Osteoblast (primary cell): ENCODE data around the gene ATP6V1B1. TPM values are rescaled to one million over a fixed set of nuclear protein-coding genes. Genes with fewer than 3 reads are reported as not detected.

Experiments used
- DNase-seq: peaks from one replicate; pipeline ENCODE4 v3.0.0; 2011; ENCODE audit warnings: low spot score, mixed read lengths; ENCODE audit not compliant: insufficient read length; ENCODE audit errors: missing footprints
- H2AFZ ChIP-seq: 2 replicates; pipeline ENCODE4 v1.6.0; 2011; ENCODE audit warnings: mild to moderate bottlenecking, low read length
- H3K27ac ChIP-seq: 2 replicates; pipeline ENCODE4 v1.5.1; 2011; ENCODE audit warnings: mild to moderate bottlenecking, low read depth, low read length, moderate library complexity
- H3K27me3 ChIP-seq: 2 replicates; pipeline ENCODE4 v1.6.0; 2012; ENCODE audit warnings: mild to moderate bottlenecking, control low read depth, inconsistent platforms, low read length, moderate library complexity; ENCODE audit not compliant: insufficient read depth
- H3K36me3 ChIP-seq: 2 replicates; pipeline ENCODE4 v1.5.1; 2011; ENCODE audit warnings: mild to moderate bottlenecking, low read length, control low read depth, moderate library complexity; ENCODE audit not compliant: insufficient read depth
- H3K4me1 ChIP-seq: 2 replicates; pipeline ENCODE4 v1.5.1; 2011; ENCODE audit warnings: mild to moderate bottlenecking, low read length, control low read depth, moderate library complexity; ENCODE audit not compliant: insufficient read depth
- H3K4me2 ChIP-seq: 2 replicates; pipeline ENCODE4 v1.6.0; 2011; ENCODE audit warnings: mild to moderate bottlenecking, low read length; ENCODE audit not compliant: insufficient read depth
- H3K4me3 ChIP-seq: fragments of 200-600 bp; sonication (generic); 3 replicates; pipeline ENCODE4 v1.5.1; 2012; ENCODE audit warnings: mild to moderate bottlenecking, low read length, inconsistent platforms; ENCODE audit not compliant: insufficient read depth
- H3K79me2 ChIP-seq: 2 replicates; pipeline ENCODE4 v1.6.0; 2012; ENCODE audit warnings: mild to moderate bottlenecking, low read length, control low read depth, inconsistent platforms; ENCODE audit not compliant: insufficient read depth
- H3K9me3 ChIP-seq: 2 replicates; pipeline ENCODE4 v1.5.1; 2011; ENCODE audit warnings: low read depth, low read length, control low read depth
- H4K20me1 ChIP-seq: 2 replicates; pipeline ENCODE4 v1.6.0; 2012; ENCODE audit warnings: mild to moderate bottlenecking, low read length, control low read depth; ENCODE audit not compliant: insufficient read depth
- total RNA-seq: library from RNA; depleted of rRNA; stranded (reverse); fragments of >200 nt; gene quantifications from 2 replicates; pipeline ENCODE4 v1.2.3, GENCODE V29; 2012
- TF ChIP-seq, protein P1 (sequence below): IDR thresholded peaks from 2 replicates; pipeline ENCODE4 v1.5.1; 2011; ENCODE audit warnings: mild to moderate bottlenecking, low read depth, low read length, moderate library complexity; ENCODE audit errors: extremely low read depth

The ATP6V1B1 gene
- total RNA-seq, 1 donor, result 2.5 TPM

DNA sequence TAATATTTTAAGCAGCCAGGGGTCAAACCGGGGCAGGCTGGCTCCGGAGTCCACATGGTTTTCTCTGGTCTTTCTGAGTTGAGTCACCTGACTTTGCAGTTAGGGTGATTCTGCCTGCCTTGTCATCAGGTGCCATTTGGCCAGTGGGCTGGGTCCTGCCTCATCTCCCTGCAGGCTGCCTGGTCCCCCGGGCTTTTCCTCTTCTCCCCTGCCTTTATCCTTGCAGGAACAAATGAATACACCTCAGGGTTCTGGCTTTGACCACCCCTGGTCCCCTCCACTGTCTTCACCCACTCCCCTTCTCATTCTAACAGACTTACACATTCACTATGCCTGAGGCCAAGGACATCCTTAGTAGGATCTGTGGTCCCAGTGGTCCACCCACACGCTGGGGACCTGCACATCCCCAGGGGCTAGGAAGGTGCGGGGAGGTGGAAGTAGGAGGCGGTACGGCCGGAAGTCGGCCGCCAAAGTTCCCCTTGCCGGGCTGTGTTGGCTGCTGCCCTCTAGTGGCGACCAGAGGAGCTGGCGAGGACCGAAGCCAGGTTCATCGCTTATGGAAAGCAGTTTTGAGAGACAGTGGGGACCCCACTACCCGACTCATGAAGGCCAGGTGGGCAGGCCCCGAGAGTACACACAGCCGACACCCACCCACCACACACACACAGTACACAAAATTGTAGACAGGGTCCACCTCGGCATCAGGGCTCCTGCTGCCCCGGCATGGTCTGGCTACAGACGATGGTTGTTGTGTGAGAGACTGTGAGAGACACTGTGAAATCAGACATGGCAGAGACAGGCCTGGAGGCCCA lies 65.3 kb downstream of the ATP6V1B1 start:
- TF ChIP-seq, protein P1, sequence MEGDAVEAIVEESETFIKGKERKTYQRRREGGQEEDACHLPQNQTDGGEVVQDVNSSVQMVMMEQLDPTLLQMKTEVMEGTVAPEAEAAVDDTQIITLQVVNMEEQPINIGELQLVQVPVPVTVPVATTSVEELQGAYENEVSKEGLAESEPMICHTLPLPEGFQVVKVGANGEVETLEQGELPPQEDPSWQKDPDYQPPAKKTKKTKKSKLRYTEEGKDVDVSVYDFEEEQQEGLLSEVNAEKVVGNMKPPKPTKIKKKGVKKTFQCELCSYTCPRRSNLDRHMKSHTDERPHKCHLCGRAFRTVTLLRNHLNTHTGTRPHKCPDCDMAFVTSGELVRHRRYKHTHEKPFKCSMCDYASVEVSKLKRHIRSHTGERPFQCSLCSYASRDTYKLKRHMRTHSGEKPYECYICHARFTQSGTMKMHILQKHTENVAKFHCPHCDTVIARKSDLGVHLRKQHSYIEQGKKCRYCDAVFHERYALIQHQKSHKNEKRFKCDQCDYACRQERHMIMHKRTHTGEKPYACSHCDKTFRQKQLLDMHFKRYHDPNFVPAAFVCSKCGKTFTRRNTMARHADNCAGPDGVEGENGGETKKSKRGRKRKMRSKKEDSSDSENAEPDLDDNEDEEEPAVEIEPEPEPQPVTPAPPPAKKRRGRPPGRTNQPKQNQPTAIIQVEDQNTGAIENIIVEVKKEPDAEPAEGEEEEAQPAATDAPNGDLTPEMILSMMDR, result peak; percentile 97
- Histone ChIP-seq H3K36me3 (no peaks in the 10 kb centered on the region), H3K4me1 (peaks cover 5% of the 10 kb centered on the region), H3K4me3 (peak overlapping the region; percentile 64), H2AFZ (peak overlapping the region; percentile 99), H3K79me2 (no peaks in the 10 kb centered on the region), H4K20me1 (no peaks in the 10 kb centered on the region), H3K27me3 (no peaks in the 10 kb centered on the region), H3K27ac (no peak overlapping the region), H3K4me2 (peak overlapping the region; percentile 91), H3K9me3 (no peaks in the 10 kb centered on the region)
- peak; percentile 90 for DNase-seq

DNA sequence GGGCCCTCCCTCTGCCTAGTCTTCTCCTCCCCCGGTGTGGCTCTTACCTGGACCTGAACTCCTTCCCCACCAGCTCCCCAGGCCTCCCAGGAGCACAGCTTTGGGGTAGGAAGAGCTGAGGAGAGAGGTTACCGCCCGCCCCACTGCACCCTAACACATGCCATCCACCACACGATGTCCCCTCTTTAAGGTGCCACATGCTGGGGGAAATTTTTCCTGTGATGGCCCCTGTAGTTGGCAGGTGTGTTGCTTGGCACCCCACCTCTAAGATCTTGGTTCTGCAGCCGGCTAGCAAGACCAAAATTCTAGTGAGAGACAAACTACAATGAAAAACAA lies 65.9 kb downstream of the ATP6V1B1 start:
- H3K27me3 ChIP-seq, result no peaks in the 10 kb centered on the region
- no peaks in the 10 kb centered on the region for H3K79me2 ChIP-seq
- H3K36me3 ChIP-seq, result no peaks in the 10 kb centered on the region
- no peak overlapping the region for H3K27ac ChIP-seq
- H4K20me1 ChIP-seq, result no peaks in the 10 kb centered on the region
- H3K4me2 ChIP-seq, result no peak overlapping the region
- TF ChIP-seq, protein P1, result no peak
- H2AFZ ChIP-seq, result peak overlapping the region; percentile 99
- DNase-seq, result no peak
- peaks cover 5% of the 10 kb centered on the region for H3K4me1 ChIP-seq
- no peak overlapping the region for H3K4me3 ChIP-seq
- H3K9me3 ChIP-seq, result no peaks in the 10 kb centered on the region

DNA sequence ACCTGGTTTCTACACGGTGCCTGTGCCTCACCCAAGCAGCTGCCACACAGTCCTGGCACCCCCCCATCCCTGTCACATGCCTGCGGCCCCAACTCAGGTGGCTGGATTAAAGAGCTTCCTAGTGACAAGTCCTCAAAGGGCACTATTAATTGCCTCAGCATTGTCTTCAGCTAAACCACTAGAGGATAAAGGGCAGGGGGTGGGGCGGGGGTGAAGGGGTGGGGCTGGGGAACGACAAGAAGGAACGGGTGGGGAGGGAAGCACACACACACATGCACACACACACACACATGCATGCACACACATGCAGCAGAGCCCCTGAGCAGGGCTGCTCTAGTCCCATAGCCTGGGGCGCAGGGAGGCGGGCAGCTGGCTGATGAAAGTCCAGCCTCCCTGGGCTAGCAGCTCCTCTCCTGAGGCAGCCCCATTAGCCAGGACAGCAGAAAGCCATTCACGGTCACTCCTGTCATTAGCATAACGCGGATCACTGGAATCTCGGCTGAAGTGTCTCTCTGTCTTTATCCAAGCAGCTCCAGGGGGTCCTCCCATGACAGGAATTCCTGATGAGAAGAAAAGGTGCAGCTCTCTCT lies 66.4 kb downstream of the ATP6V1B1 start:
- TF ChIP-seq, protein P1, result no peak
- H3K36me3 ChIP-seq, result no peaks in the 10 kb centered on the region
- no peaks in the 10 kb centered on the region for H3K9me3 ChIP-seq
- H3K79me2 ChIP-seq, result no peaks in the 10 kb centered on the region
- H3K27me3 ChIP-seq, result no peaks in the 10 kb centered on the region
- no peak for DNase-seq
- H2AFZ ChIP-seq, result no peak overlapping the region
- no peak overlapping the region for H3K4me3 ChIP-seq
- H3K27ac ChIP-seq, result no peak overlapping the region
- H4K20me1 ChIP-seq, result no peaks in the 10 kb centered on the region
- no peak overlapping the region for H3K4me2 ChIP-seq
- peaks cover 5% of the 10 kb centered on the region for H3K4me1 ChIP-seq

DNA sequence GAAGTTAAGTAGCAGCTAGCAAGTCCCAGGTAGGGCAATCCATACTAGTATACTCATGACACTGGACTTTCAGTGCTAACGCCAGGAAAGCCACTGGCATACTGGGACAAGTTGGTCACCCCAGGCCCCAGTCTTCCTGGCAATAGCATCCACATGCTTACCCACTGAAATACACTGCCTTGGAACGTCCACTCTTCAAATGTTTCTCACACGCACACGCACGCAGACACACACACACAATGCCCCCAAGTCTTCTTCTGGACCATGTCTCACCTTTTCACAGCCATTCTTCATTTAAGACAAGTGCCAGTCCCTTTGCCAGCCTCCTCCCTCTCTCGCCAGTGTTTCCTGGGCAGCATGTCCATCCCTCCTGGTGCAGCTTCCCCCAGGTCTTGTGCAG lies 67.7 kb downstream of the ATP6V1B1 start:
- TF ChIP-seq, protein P1, result no peak
- no peaks in the 10 kb centered on the region for H3K36me3 ChIP-seq
- no peaks in the 10 kb centered on the region for H4K20me1 ChIP-seq
- no peaks in the 10 kb centered on the region for H3K79me2 ChIP-seq
- no peaks in the 10 kb centered on the region for H3K9me3 ChIP-seq
- no peak overlapping the region for H3K4me2 ChIP-seq
- no peaks in the 10 kb centered on the region for H3K27me3 ChIP-seq
- H3K4me3 ChIP-seq, result no peak overlapping the region
- H2AFZ ChIP-seq, result no peak overlapping the region
- peaks cover 5% of the 10 kb centered on the region for H3K4me1 ChIP-seq
- no peak overlapping the region for H3K27ac ChIP-seq
- no peak for DNase-seq
